Measurements from ENCODE around the gene CHAF1A.

Gene CHAF1A

GRCh38 chr19:4386041-4386782, 16.2 kb upstream of the CHAF1A start:
- Histone ChIP-seq H3K36me3 (ENCODE audit: insufficient read depth, low read length) (peaks cover 37% of the 10 kb centered on the region), H3K27ac (ENCODE audit: low read length) (no peak overlapping the region), H2AFZ (ENCODE audit: low read depth, low read length) (no peak overlapping the region), H3K79me2 (ENCODE audit: insufficient read depth, low read length) (peaks cover 90% of the 10 kb centered on the region), H3K9me3 (ENCODE audit: insufficient read depth, low read length, severe bottlenecking) (no peaks in the 10 kb centered on the region), H3K9ac (ENCODE audit: low read depth, low read length) (no peak overlapping the region), H4K20me1 (ENCODE audit: insufficient read depth, low read length) (peaks cover 74% of the 10 kb centered on the region), H3K4me3 (ENCODE audit: low read depth in 1 of 2, low read length in 2 of 2) (no peak overlapping the region), H3K4me1 (ENCODE audit: insufficient read depth, low read length) (no peaks in the 10 kb centered on the region), H3K4me2 (ENCODE audit: insufficient read depth, low read length) (no peak overlapping the region), H3K27me3 (ENCODE audit: insufficient read depth, low read length, poor library complexity) (no peaks in the 10 kb centered on the region)
- DNase-seq: no peak
- TF ChIP-seq, protein P1, sequence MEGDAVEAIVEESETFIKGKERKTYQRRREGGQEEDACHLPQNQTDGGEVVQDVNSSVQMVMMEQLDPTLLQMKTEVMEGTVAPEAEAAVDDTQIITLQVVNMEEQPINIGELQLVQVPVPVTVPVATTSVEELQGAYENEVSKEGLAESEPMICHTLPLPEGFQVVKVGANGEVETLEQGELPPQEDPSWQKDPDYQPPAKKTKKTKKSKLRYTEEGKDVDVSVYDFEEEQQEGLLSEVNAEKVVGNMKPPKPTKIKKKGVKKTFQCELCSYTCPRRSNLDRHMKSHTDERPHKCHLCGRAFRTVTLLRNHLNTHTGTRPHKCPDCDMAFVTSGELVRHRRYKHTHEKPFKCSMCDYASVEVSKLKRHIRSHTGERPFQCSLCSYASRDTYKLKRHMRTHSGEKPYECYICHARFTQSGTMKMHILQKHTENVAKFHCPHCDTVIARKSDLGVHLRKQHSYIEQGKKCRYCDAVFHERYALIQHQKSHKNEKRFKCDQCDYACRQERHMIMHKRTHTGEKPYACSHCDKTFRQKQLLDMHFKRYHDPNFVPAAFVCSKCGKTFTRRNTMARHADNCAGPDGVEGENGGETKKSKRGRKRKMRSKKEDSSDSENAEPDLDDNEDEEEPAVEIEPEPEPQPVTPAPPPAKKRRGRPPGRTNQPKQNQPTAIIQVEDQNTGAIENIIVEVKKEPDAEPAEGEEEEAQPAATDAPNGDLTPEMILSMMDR (IDR thresholded peaks at IDR 0.05; ENCODE audit: borderline replicate concordance, extremely low read depth, low read length, poor library complexity, severe bottlenecking): no peak
- no peak for TF ChIP-seq EZH2 (IDR thresholded peaks at IDR 0.05; ENCODE audit: borderline replicate concordance, low read depth, low read length, severe bottlenecking)
- ATAC-seq (ENCODE audit: insufficient read depth, low read depth): no peak

- Histone ChIP-seq H3K79me2 (ENCODE audit: insufficient read depth, low read length) (peaks cover 96% of the 10 kb centered on the region), H3K27me3 (ENCODE audit: insufficient read depth, low read length, poor library complexity) (no peaks in the 10 kb centered on the region), H3K4me2 (ENCODE audit: insufficient read depth, low read length) (no peak overlapping the region), H3K4me1 (ENCODE audit: insufficient read depth, low read length) (no peaks in the 10 kb centered on the region), H4K20me1 (ENCODE audit: insufficient read depth, low read length) (peaks cover 82% of the 10 kb centered on the region), H3K9ac (ENCODE audit: low read depth, low read length) (no peak overlapping the region), H3K9me3 (ENCODE audit: insufficient read depth, low read length, severe bottlenecking) (no peaks in the 10 kb centered on the region), H3K4me3 (ENCODE audit: low read depth in 1 of 2, low read length in 2 of 2) (no peak overlapping the region), H2AFZ (ENCODE audit: low read depth, low read length) (no peak overlapping the region), H3K27ac (ENCODE audit: low read length) (no peak overlapping the region), H3K36me3 (ENCODE audit: insufficient read depth, low read length) (peaks cover 41% of the 10 kb centered on the region)
- DNase-seq (no peak), ATAC-seq (ENCODE audit: insufficient read depth, low read depth) (no peak)
- TF ChIP-seq EZH2 (IDR thresholded peaks at IDR 0.05; ENCODE audit: borderline replicate concordance, low read depth, low read length, severe bottlenecking): no peak
- TF ChIP-seq, protein P1 (IDR thresholded peaks at IDR 0.05; ENCODE audit: borderline replicate concordance, extremely low read depth, low read length, poor library complexity, severe bottlenecking): no peak
Observed at GRCh38 chr19:4388337-4389063, 13.9 kb upstream of the CHAF1A start.

DNA sequence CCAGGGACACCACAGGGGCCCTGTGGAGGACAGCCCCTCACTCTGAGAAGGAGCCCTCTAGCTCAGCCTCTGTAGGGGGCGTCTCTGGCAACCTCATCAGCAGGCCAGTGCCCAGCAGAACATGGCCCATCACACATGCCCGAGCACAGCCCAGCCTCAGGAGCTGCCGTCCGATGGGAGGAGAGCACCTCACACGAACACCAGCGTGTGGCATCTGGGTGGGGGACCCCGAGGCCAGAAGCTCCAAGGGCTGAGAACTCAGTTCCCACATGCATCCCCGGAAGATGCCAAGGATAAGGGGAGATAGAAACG, 13.4 kb upstream of the CHAF1A start:
- H3K9me3 ChIP-seq (ENCODE audit: insufficient read depth, low read length, severe bottlenecking): no peaks in the 10 kb centered on the region
- H4K20me1 ChIP-seq (ENCODE audit: insufficient read depth, low read length): peaks cover 80% of the 10 kb centered on the region
- no peak overlapping the region for H3K4me3 ChIP-seq (ENCODE audit: low read depth in 1 of 2, low read length in 2 of 2)
- no peaks in the 10 kb centered on the region for H3K4me1 ChIP-seq (ENCODE audit: insufficient read depth, low read length)
- no peak overlapping the region for H3K9ac ChIP-seq (ENCODE audit: low read depth, low read length)
- H3K27me3 ChIP-seq (ENCODE audit: insufficient read depth, low read length, poor library complexity): no peaks in the 10 kb centered on the region
- no peak overlapping the region for H3K4me2 ChIP-seq (ENCODE audit: insufficient read depth, low read length)
- H3K79me2 ChIP-seq (ENCODE audit: insufficient read depth, low read length): peaks cover 96% of the 10 kb centered on the region
- DNase-seq (no peak), ATAC-seq (ENCODE audit: insufficient read depth, low read depth) (no peak)
- peaks cover 36% of the 10 kb centered on the region for H3K36me3 ChIP-seq (ENCODE audit: insufficient read depth, low read length)
- no peak for TF ChIP-seq EZH2 (IDR thresholded peaks at IDR 0.05; ENCODE audit: borderline replicate concordance, low read depth, low read length, severe bottlenecking)
- TF ChIP-seq, protein P1 (IDR thresholded peaks at IDR 0.05; ENCODE audit: borderline replicate concordance, extremely low read depth, low read length, poor library complexity, severe bottlenecking): no peak
- no peak overlapping the region for H2AFZ ChIP-seq (ENCODE audit: low read depth, low read length)
- H3K27ac ChIP-seq (ENCODE audit: low read length): no peak overlapping the region
